GM19193 (cell line): ENCODE data around the gene CDC14B.

Experiments used
- POLR2A ChIP-seq: IDR thresholded peaks from 4 replicates; pipeline ENCODE4 v1.6.1; 2011; ENCODE audit not compliant: insufficient read depth, insufficient read length; ENCODE audit errors: extremely low read depth

Gene CDC14B

DNA sequence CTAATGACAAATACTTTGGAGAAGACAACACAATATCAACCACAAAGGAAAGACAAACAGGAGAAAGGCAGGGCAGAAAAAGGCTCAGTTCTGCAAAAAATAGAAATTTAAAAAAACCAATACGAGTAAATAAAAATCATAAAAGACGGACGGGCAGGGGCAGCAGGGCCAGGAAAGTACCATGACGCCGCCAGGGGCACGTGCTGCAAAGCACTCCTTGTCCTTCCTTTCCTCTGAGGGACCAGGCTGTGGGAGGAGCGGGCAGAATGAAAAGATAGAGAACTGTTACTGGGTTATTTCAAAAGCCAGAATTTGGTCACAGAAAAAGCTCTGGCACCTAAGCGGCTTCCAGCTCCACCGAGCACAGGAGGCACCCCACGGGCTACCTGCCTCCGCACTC is 115.7 kb downstream of the CDC14B start:
- no peak for TF ChIP-seq POLR2A

- TF ChIP-seq POLR2A = no peak
Measured at GRCh38 chr9:96502539-96503373, 116.9 kb downstream of the CDC14B start.

DNA sequence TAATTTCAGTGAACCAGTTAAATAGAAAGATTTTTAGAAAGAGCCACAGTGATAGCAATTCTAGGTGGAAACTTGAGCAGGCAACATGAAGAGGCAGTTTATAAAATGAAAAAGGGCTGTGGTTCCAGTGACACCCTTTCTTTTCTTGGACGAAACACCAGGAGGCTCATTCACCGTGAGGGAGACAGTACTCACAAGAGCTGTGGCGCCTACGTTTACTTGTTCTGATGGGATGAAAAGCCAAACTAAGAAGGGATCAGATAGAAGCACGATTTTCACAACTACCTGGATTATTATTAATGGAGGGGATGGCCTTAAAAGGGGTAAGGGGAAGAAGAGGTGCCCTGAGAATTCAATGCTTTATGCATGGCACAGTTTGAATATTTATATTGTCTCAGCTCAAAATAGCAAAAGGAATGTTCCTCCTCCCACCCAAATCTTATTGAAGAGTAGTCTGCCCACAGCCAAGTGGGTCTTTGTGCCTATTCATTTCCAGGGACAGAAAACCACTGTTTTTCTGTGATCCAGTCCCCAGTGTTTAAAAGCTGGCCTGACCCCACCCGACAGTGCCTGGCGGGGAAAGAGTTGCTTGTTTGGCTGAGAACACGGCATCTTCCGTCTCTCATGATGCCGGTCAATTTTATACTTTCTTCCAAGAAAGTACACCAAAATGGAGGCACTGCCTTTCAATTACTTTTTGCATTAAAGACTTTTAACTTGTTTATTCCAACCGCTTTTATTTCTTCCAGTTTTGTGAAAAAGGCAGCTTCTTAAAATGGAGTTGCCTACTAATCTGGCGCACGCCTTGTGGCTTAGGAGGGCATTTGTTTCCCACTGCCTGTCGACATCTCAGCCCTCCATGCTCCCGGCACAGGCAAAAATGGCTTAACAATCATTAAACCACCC is 117.8 kb downstream of the CDC14B start:
- no peak for TF ChIP-seq POLR2A

- TF ChIP-seq POLR2A = no peak
Measured at GRCh38 chr9:96500696-96501632, 118.7 kb downstream of the CDC14B start.

GRCh38 chr9:96499257-96499656 is 120.4 kb downstream of the CDC14B start:
- no peak for TF ChIP-seq POLR2A

DNA sequence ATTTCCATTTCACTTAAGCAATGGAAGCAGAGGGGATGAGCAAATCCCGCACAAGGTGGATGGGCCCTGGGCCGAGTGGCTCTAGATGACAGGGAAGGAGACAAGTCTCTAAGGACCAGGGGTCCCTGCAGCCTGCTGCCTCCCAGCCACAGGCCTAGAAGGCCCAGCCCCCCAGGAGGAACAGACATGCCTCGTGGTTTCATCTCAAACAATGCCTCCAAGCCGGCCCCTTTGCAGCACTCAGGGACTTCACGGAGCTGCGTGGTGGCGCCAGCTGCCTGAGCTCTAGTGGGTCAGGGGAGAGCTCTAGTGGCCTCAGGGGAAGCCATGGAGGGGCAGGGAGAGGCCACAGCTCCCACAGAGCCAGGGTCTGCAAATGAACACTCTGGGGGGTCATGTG is 120.8 kb downstream of the CDC14B start:
- TF ChIP-seq POLR2A = no peak

- no peak for TF ChIP-seq POLR2A
Measured at GRCh38 chr9:96497117-96497399, 122.6 kb downstream of the CDC14B start.

GRCh38 chr9:96496368-96497116 is 123.1 kb downstream of the CDC14B start:
- no peak for TF ChIP-seq POLR2A

DNA sequence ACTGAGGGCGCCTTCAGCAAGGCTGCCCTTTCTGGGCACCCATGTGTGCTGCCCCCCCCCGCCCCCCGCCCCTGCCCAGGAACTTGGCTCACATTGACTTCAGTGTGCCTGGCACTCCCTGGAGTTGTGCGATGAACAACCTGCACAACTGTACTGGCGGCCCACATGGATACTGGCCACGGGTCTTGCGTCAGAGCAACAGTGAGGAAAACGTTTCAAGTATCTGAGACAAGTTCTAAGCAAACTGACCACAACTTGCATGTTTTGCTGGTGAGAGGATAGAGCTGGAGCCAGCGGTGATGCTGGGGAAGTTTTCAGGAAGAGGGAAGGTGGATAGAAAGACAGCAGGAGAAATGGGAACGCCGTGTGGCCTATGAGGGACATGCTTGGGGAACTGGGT is 124.3 kb downstream of the CDC14B start:
- no peak for TF ChIP-seq POLR2A

- TF ChIP-seq POLR2A = no peak
Measured at GRCh38 chr9:96494215-96494800, 125.3 kb downstream of the CDC14B start.

- TF ChIP-seq POLR2A = no peak
Measured at GRCh38 chr9:96493757-96494156, 125.9 kb downstream of the CDC14B start.

DNA sequence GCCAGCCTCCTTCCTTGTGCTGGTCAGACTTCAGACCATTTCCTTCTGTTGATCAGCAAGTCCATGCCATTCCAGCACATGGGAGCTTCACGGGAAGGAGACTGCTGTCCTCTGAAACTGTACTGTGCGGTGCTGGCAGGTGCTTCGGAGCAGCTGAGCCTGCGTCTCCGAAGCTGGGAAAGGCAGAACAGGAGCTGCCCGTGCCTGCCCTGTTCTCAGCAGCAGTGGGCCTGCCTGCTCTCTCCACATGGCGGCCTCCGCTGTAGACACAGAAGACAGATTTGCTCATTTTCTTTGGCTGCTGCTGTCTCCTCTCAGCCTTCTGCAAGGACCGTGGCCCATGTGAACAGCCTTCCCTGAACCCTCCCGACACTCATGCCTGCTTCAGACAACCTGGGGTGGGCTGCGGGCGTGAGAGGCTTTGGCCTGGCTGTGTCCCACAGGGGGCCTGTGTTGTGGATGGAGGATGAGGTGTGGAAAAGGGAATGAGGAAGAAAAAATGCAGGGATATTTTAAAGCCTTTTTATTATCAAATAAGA is 126.6 kb downstream of the CDC14B start:
- no peak for TF ChIP-seq POLR2A

DNA sequence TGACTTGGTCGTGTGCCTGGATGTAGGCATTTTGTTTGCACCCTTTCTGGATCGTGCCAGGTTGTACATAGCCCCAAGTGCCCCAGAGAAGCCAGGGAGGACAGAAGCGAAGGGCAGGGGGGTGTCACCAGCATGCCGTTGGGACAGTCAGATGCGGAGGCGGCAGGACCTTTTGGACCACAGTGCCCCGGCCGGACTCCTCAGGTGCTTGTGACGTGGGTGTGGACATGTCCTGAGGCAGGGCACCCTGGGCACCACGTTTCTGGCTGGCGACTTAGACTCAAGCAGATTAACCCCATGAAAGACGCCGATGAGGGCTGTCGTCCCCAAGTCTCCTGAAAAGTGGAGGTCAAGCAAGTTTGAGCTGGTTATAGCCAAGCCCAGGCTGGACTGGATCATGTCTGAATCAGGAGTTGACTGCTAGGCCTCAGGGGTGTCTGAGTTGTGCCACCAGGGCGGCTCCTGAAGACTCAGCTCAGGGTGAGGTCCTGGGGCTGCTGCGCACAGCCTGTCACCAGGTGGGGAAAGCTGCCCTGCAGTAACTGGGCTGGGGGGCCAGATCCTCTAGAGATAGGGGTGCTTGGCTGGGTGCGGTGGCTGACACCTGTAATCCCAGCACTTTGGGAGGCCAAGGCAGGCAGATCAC is 127.6 kb downstream of the CDC14B start:
- no peak for TF ChIP-seq POLR2A
